B cell (primary cell): Measurements from ENCODE around the gene NEO1.

Experiments used
- CTCF ChIP-seq: fragments of 200-600 bp; IDR thresholded peaks from one replicate; pipeline ENCODE4 v1.8.0; 2022; ENCODE audit warnings: antibody characterized with exemption, mild to moderate bottlenecking
- EZH2 ChIP-seq: IDR thresholded peaks from 2 replicates; pipeline ENCODE4 v1.6.1; 2012; ENCODE audit warnings: borderline replicate concordance, low read depth, mild to moderate bottlenecking, moderate library complexity, low read length; ENCODE audit not compliant: insufficient read depth, poor library complexity, severe bottlenecking

- no peak for TF ChIP-seq CTCF
- TF ChIP-seq EZH2, result no peak
These were observed 22.0 kb downstream of the NEO1 start for GRCh38 chr15:73074241-73074640.
